Activated T-helper 9 cell treated with anti-CD3 and anti-CD28 coated beads, Interleukin-2, amount 50 U/mL, for 16 hours (primary cell): ENCODE data around the gene NUF2.

Experiments used
- DNase-seq: peaks from one replicate; pipeline ENCODE4 v3.0.0-alpha.2; 2020; ENCODE audit warnings: low read depth

Gene NUF2

DNA sequence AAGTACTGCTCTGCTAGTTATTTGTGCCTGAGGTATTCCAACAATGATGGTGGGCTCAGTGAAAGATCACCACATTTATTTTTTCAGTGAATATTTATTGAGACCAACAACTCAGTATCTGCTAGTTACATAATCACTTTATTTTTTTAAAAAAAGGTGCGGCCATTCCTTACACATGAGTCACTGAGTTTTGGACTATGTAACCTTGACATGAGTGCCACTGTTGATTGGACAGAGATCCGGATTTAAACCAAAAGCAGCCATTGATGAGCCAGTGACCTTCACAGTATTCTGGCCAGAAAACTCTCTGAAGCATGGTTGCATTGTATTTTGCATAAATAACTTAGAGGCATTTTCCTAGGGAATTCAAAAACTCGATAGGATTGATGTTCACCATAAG is 79.5 kb downstream of the NUF2 start:
- no peak for DNase-seq
